ENCODE data around the gene HIC2.
"Not testable (repeated sequence)": the region's sequence is repeated elsewhere in the genome, so short reads cannot be mapped to it uniquely, and the experiment has no call there.

HIC2 gene

GRCh38 chr22:21434378-21435233, 17.4 kb downstream of the HIC2 start:
- H3K27ac ChIP-seq, result not testable (repeated sequence)

GRCh38 chr22:21435998-21436810, 19.0 kb downstream of the HIC2 start:
- not testable (repeated sequence) for H3K27ac ChIP-seq

GRCh38 chr22:21438013-21438412, 20.8 kb downstream of the HIC2 start:
- not testable (repeated sequence) for H3K27ac ChIP-seq

- not testable (repeated sequence) for H3K27ac ChIP-seq
Observed at GRCh38 chr22:21440018-21440636, 23.0 kb downstream of the HIC2 start.

- not testable (repeated sequence) for H3K27ac ChIP-seq
Observed at GRCh38 chr22:21440676-21441075, 23.5 kb downstream of the HIC2 start.

GRCh38 chr22:21441170-21441569, 24.0 kb downstream of the HIC2 start:
- H3K27ac ChIP-seq, result not testable (repeated sequence)

- H3K27ac ChIP-seq, result not testable (repeated sequence)
Observed at GRCh38 chr22:21442123-21442522, 25.0 kb downstream of the HIC2 start.

- not testable (repeated sequence) for H3K27ac ChIP-seq
Observed at GRCh38 chr22:21442646-21443045, 25.5 kb downstream of the HIC2 start.

GRCh38 chr22:21443057-21443734, 26.0 kb downstream of the HIC2 start:
- H3K27ac ChIP-seq, result no peak overlapping the region
- TF ChIP-seq CTCF (conservative IDR thresholded peaks at IDR 0.05) (no peak), ZFX (IDR thresholded peaks at IDR 0.05) (no peak)

- TF ChIP-seq ZFX (IDR thresholded peaks at IDR 0.05) (no peak), CTCF (conservative IDR thresholded peaks at IDR 0.05) (no peak)
- H3K27ac ChIP-seq, result no peak overlapping the region
Observed at GRCh38 chr22:21443735-21444421, 26.7 kb downstream of the HIC2 start.

- H3K27ac ChIP-seq, result no peak overlapping the region
- TF ChIP-seq ZFX (IDR thresholded peaks at IDR 0.05), result no peak
- TF ChIP-seq CTCF (conservative IDR thresholded peaks at IDR 0.05), result no peak
Observed at GRCh38 chr22:21444701-21445436, 27.7 kb downstream of the HIC2 start.
